ENCODE measurements around the gene EMILIN3. TPM values are rescaled to one million over a fixed set of nuclear protein-coding genes. Genes with fewer than 3 reads are reported as not detected.

The EMILIN3 gene
- total RNA-seq, 2 experiments from 2014 or later: not detected

GRCh38 chr20:41339957-41340326 lies 26.7 kb downstream of the EMILIN3 start:
- BruUV-seq (replicated peaks): no TSS peak
- H4K20me1 ChIP-seq (ENCODE audit: insufficient read depth, low read length): no peaks in the 10 kb centered on the region

GRCh38 chr20:41336711-41337492 lies 29.7 kb downstream of the EMILIN3 start:
- POLR2A ChIA-PET: interaction anchor here (1.8 kb wide), 1 partner anchor 202 kb away, joined by 4 read pairs; no protein-coding TSS in a partner anchor
- no TSS peak for BruUV-seq (replicated peaks)

More at GRCh38 chr20:41339957-41340326, 26.7 kb downstream of the EMILIN3 start:
- H3K4me3 ChIP-seq (ENCODE audit: low read depth, low read length, poor library complexity, severe bottlenecking): peak overlapping the region; percentile 30
- no peaks in the 10 kb centered on the region for H3K9me2 ChIP-seq (ENCODE audit: insufficient read depth, low read length)
- H3K9me3 ChIP-seq (ENCODE audit: low read length): no peaks in the 10 kb centered on the region
- H3K4me1 ChIP-seq (ENCODE audit: insufficient read depth, low read length, poor library complexity, severe bottlenecking): peaks cover 17% of the 10 kb centered on the region
- peak overlapping the region; percentile 56; the same call in 1 of the 2 replicates for H2AFZ ChIP-seq (ENCODE audit: low read length)
- POLR2A ChIA-PET: interaction anchor here (0.6 to 1.2 kb wide), 3 partner anchors 115 to 205 kb away, joined by 3 to 4 read pairs (median 4); no protein-coding TSS in a partner anchor
- intact Hi-C loops (cut with micrococcal nuclease; ENCODE audit: unreplicated experiment): loop anchor here (1.0 kb wide), 3 partner anchors 167 to 372 kb away; no protein-coding TSS in a partner anchor
- CTCF ChIA-PET (ENCODE audit: unreplicated experiment): no interaction called here
- no peak overlapping the region for H3K27ac ChIP-seq (ENCODE audit: low read depth, low read length, poor library complexity, severe bottlenecking)
- H3K36me3 ChIP-seq (ENCODE audit: insufficient read depth, low read length): no peaks in the 10 kb centered on the region
- peak overlapping the region; percentile 67 for H3K4me2 ChIP-seq (ENCODE audit: low read length)
- TF ChIP-seq CTCF (conservative IDR thresholded peaks at IDR 0.05; ENCODE audit: low read length) (peak; percentile 97), EZH2phosphoT487 (IDR thresholded peaks at IDR 0.05; ENCODE audit: borderline replicate concordance, low read depth, low read length) (no peak)
- no peaks in the 10 kb centered on the region for H3K79me2 ChIP-seq (ENCODE audit: insufficient read depth, low read depth, low read length)
- DNase-seq (ENCODE audit: low spot score): peak; percentile 75

More at GRCh38 chr20:41336711-41337492, 29.7 kb downstream of the EMILIN3 start:
- H3K27ac ChIP-seq (ENCODE audit: low read depth, low read length, poor library complexity, severe bottlenecking): no peak overlapping the region
- no peaks in the 10 kb centered on the region for H3K36me3 ChIP-seq (ENCODE audit: insufficient read depth, low read length)
- no peak for DNase-seq (ENCODE audit: low spot score)
- H4K20me1 ChIP-seq (ENCODE audit: insufficient read depth, low read length): no peaks in the 10 kb centered on the region
- no peaks in the 10 kb centered on the region for H3K9me3 ChIP-seq (ENCODE audit: low read length)
- peaks cover 17% of the 10 kb centered on the region for H3K4me1 ChIP-seq (ENCODE audit: insufficient read depth, low read length, poor library complexity, severe bottlenecking)
- CTCF ChIA-PET (ENCODE audit: unreplicated experiment): no interaction called here
- TF ChIP-seq CTCF (conservative IDR thresholded peaks at IDR 0.05; ENCODE audit: low read length) (no peak), EZH2phosphoT487 (IDR thresholded peaks at IDR 0.05; ENCODE audit: borderline replicate concordance, low read depth, low read length) (no peak)
- H2AFZ ChIP-seq (ENCODE audit: low read length): no peak overlapping the region
- H3K4me3 ChIP-seq (ENCODE audit: low read depth, low read length, poor library complexity, severe bottlenecking): no peak overlapping the region
- no peak overlapping the region for H3K4me2 ChIP-seq (ENCODE audit: low read length)
- no peaks in the 10 kb centered on the region for H3K9me2 ChIP-seq (ENCODE audit: insufficient read depth, low read length)
- intact Hi-C loops (cut with micrococcal nuclease; ENCODE audit: unreplicated experiment): no loop called here
- H3K79me2 ChIP-seq (ENCODE audit: insufficient read depth, low read depth, low read length): no peaks in the 10 kb centered on the region
